HG03354 (cell line): Measurements from ENCODE around the gene PPFIA3.
"Not testable (repeated sequence)": the region's sequence is repeated elsewhere in the genome, so short reads cannot be mapped to it uniquely, and the experiment has no call there.

Source experiments
- ATAC-seq: cut with Tn5 transposase; IDR thresholded peaks from one replicate; pipeline ENCODE4 v1.9.1; 2021; ENCODE audit warnings: mild to moderate bottlenecking; ENCODE audit not compliant: unreplicated experiment, poor library complexity, severe bottlenecking

PPFIA3 gene

GRCh38 chr19:49119411-49120324 lies at the start of gene PPFIA3:
Gene PPFIA3, plus strand, starts transcription at chr19:49119544. Its CDS starts 8,330 bp downstream, at chr19:49127874.
- ATAC-seq = no peak

- no peak for ATAC-seq
Observed at GRCh38 chr19:49070416-49070815, 48.9 kb upstream of the PPFIA3 start.

DNA sequence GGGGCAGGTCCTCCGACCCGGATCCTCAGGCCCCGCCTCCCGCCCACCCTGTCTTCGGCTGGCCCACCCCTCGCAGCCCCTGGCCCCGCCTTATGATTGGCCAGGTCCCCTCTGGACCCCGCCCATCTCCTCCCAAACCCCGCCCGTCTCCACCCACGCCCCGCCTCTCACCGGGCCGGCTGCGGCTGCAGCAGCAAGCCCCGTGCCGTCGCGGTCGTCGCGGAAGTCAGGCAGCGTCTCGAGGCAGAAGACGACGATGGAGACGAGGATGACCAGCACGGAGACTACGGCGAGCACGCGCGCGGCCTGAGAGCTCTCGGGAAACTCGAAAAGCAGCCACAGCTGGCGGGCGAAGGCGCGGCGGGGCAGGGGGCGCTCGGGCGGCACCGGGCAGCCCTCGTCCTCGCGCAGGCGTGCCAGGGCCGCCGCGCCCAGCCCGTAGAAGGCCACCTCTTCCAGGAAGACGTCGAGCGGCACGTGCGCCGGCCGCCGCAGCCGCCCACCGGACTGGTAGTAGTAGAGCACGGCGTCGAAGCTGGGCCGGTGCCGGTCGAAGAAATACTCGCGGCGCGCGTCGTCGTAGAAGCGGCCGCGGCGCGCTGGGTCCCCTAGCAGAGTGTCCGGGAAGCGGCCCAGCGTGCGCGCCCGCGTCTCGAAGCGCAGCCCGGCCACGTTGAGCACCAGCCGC lies 47.3 kb upstream of the PPFIA3 start:
- no peak for ATAC-seq

GRCh38 chr19:49073514-49074378 lies 45.6 kb upstream of the PPFIA3 start:
- no peak for ATAC-seq

DNA sequence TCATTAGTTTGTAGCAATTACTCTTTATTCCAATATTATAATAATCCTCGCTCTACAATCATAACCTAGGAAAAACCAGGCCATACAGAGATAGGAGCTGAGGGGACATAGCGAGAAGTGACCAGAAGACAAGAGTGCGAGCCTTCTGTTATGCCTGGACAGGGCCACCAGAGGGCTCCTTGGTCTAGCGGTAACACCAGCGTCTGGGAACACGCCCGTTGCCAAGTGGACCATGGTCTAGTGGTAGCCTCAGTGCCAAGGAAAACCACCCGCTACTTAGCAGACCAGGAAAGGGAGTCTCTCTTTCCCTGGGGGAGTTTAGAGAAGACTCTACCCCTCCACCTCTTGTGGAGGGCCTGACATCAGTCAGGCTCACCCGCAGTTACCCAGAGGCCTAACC lies 44.5 kb upstream of the PPFIA3 start:
- not testable (repeated sequence) for ATAC-seq

GRCh38 chr19:49080392-49080791 lies 39.0 kb upstream of the PPFIA3 start:
- ATAC-seq = no peak

- ATAC-seq = no peak
Observed at GRCh38 chr19:49081273-49081672, 38.1 kb upstream of the PPFIA3 start.

GRCh38 chr19:49084206-49085019 lies 34.9 kb upstream of the PPFIA3 start:
- no peak for ATAC-seq

DNA sequence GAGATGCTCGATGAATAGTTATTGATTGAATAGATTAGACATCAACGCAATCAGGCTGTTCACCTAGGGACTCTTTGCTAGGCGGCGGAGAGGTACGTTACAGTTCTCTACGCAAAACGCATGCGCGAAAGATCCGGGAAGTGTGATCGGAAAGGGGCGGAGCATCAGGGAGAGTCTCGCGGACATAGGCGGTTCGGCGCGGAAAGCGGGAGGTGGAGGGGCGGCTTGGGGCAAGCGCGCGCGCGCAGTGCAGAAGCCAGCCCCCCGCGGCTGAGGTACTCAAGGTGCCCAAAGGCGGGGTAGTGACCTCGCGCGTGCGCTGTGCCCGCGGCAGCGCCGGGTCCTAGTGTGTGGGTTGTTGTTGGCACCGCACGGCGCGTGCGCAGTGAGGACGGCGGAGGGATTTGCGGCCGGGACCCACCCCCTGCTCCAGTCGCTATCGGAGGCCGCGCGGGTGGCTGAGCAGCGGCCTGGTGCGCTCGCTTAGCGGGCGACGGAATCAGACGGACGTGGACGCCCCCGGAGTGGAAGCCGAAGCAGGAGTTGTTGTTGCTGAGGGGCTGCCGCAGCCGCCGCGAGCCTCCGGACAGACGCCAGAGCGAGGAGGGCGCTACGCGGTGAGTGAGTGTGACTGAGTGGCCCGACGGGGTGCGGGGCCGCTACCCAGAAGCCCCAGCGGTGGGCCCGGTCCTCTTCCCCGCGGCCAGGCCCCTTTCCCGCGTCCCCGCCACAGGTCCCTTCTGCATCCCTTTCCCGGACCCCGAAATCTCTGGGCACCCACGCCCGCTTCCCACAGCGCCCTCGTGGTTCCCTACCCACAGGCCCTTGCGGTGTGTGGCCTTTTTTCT lies 34.1 kb upstream of the PPFIA3 start, which contains the start of gene SNRNP70:
TSS of gene SNRNP70 (plus strand) at position 432 of the 848 bp plus-strand sequence. CDS start 964 bp downstream, outside the sequence.
- peak; percentile 85 for ATAC-seq

DNA sequence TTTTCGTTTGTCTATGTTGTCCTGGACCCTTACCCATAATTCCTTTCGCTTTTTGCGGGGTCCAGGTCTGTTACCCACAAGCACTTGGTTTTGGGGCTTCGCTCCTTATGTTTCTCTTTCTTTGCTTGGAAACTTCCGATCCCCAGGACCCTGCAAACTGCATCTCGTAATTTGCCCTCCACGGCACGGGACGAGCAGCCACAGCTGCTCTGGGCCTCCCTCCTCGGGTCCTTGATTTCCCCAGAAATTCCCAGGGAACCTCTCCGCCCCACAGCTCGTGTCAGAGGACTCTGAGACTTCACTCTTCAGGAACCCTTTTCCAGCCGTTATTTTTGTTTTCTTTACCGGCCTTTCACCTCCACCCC lies 33.5 kb upstream of the PPFIA3 start:
- no peak for ATAC-seq

GRCh38 chr19:49086296-49086695 lies 33.0 kb upstream of the PPFIA3 start:
- no peak for ATAC-seq

DNA sequence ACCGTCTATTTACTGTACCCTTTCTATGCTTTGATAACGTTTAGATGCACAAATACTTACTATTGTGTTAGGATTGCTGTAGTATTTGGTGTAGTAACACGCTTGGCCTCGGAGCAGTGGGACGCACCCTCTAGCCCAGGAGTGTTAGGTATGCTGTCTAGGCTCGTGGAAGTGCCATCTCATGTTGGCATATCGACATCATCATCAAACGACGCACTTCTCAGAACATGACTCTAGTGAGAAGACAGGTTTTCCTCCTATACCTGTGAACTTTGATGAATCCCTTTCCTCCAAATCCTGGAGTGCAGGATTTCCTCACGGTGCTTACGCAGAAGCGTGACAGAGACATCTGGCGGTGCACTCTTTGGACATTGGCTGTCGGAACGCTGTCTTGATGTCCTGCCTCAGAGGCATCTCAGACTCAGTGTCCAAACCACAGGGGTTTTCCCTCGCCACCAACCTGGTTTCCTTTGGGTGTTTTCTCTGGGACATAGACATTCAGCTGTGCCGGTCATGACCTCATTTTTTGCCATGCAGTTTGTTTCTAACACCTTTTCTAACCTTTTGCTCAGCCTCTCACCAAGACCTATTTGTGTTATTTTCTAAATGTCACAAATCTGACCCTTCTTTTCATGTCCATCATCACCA lies 27.8 kb upstream of the PPFIA3 start:
- ATAC-seq = no peak

DNA sequence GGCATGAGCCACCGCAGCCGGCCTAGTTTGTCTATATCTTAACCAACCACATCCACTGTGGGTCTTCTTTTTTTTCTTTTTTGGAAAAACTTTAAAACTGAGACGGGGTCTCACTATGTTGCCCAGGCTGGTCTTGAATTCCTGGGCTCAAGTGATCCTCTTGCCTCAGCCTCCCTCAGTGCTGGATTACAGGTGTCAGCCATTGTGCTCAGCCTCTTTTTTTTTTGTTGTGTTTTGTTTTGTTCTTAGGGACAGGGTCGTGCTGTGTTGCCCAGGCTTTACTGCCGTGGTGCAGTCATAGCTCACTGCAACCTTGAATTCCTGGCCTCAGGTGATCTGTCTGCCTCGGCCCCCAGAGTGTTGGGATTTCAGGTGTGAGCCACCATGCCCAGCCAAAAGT lies 26.7 kb upstream of the PPFIA3 start:
- no peak for ATAC-seq

GRCh38 chr19:49094505-49095482 lies 24.6 kb upstream of the PPFIA3 start:
- ATAC-seq = no peak

GRCh38 chr19:49097453-49098288 lies 21.7 kb upstream of the PPFIA3 start:
- ATAC-seq = no peak

- no peak for ATAC-seq
Observed at GRCh38 chr19:49098795-49099194, 20.5 kb upstream of the PPFIA3 start.
